Measurements from ENCODE around the gene AUH. TPM values are rescaled to one million over a fixed set of nuclear protein-coding genes. Genes with fewer than 3 reads are reported as not detected.

Gene AUH
- total and polyA plus RNA-seq, 8 donors: 13.6 to 33.7 (median 23.0) TPM

DNA sequence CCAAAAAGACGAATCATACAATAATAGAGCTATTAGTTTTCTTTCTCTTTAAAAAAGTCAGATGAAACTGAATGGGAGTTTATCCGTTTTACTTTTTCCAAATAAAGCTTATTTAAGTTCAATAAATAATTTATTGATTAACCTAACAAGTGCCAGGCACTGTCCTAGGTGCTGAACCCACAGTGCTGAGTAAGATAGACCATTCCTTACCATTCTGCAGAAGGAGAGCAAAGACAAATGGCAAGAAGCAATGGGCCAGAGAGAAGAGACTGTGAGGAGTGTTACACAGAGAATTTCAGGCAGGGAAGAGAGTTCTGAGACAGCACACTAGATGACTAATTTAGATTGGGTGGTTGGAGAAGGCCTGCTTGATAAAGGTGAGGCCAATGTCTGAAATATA is 127.2 kb downstream of the AUH start:
- H3K27me3 ChIP-seq: no peaks in the 10 kb centered on the region
- TF ChIP-seq, protein P1, sequence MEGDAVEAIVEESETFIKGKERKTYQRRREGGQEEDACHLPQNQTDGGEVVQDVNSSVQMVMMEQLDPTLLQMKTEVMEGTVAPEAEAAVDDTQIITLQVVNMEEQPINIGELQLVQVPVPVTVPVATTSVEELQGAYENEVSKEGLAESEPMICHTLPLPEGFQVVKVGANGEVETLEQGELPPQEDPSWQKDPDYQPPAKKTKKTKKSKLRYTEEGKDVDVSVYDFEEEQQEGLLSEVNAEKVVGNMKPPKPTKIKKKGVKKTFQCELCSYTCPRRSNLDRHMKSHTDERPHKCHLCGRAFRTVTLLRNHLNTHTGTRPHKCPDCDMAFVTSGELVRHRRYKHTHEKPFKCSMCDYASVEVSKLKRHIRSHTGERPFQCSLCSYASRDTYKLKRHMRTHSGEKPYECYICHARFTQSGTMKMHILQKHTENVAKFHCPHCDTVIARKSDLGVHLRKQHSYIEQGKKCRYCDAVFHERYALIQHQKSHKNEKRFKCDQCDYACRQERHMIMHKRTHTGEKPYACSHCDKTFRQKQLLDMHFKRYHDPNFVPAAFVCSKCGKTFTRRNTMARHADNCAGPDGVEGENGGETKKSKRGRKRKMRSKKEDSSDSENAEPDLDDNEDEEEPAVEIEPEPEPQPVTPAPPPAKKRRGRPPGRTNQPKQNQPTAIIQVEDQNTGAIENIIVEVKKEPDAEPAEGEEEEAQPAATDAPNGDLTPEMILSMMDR (IDR thresholded peaks at IDR 0.05): no peak
- H3K4me3 ChIP-seq: no peak overlapping the region
- no peaks in the 10 kb centered on the region for H3K36me3 ChIP-seq
- H3K27ac ChIP-seq: no peak overlapping the region
- DNase-seq: no peak
- H3K9me3 ChIP-seq: no peaks in the 10 kb centered on the region
- no peak for ATAC-seq
- H3K4me1 ChIP-seq: no peaks in the 10 kb centered on the region
- intact Hi-C loops (cut with DNase I): no loop called here

DNA sequence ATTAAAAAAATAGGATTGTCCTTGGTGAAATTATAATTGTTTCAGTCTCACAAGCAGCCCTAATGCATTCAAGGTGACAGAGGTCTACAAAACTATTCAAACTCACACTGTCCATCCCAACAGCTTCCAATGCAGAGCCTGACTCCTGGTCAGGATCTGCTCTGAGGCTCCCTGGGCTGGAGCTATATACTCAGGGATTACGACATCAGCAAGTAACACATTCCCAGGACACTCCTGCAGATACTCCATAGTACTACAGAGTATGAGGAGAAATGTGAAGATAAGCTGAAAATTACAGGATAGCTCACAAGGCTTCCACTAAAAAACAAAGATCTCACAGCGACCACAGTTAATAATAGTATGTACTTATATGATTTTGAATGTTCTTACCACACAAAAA is 130.1 kb downstream of the AUH start:
- Histone ChIP-seq H3K4me1 (no peaks in the 10 kb centered on the region), H3K36me3 (no peaks in the 10 kb centered on the region), H3K27me3 (no peaks in the 10 kb centered on the region), H3K9me3 (no peaks in the 10 kb centered on the region), H3K4me3 (no peak overlapping the region), H3K27ac (no peak overlapping the region)
- TF ChIP-seq, protein P1 (IDR thresholded peaks at IDR 0.05): no peak
- no peak for DNase-seq
- intact Hi-C loops (cut with DNase I): no loop called here
- ATAC-seq: peak; percentile 63

DNA sequence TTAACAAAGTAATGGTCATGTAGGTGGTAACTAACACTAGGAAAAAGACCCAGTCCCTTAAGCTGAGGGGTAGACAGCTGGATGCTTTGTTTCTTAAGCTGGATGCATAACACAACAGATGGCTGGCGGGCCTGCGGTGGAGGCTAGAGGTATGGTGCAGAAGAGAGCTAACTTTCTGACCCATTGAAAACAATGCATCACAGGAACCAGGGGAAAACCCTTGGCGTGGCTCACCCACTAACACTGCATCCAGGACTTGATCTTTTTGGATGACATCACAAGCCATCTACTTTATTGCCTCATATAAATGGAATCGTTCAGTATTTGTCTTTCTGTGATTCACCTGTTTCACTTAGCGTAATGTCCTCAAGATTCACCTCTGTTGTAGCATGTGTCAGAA is 138.7 kb downstream of the AUH start:
- Histone ChIP-seq H3K27ac (no peak overlapping the region), H3K27me3 (no peaks in the 10 kb centered on the region), H3K4me3 (no peak overlapping the region), H3K4me1 (no peaks in the 10 kb centered on the region), H3K36me3 (peaks cover 0 to 11% of the 10 kb centered on the region in 2 donors), H3K9me3 (no peaks in the 10 kb centered on the region)
- ATAC-seq (no peak), DNase-seq (peak in 1 of 4 donors; percentile 60)
- intact Hi-C loops (cut with DNase I): no loop called here
- TF ChIP-seq, protein P1 (IDR thresholded peaks at IDR 0.05): no peak

DNA sequence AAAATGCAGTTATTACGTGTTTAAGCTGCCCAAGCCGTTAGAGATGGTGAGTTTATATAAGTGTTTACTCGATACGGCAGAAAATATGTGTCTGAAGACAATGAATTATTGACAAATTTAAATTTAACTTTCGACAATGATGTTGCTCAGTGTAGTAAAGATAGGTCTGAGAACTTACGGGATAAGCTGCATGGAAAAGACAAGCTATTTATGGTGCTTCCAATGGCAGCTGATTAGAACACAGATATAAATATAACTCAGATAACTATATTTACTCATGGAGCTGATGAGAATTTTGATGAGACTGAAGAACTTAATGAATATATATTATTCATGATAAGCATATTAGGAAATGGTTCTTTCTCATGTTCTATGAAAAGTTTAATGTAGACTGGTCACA is 139.3 kb downstream of the AUH start:
- TF ChIP-seq, protein P1 (IDR thresholded peaks at IDR 0.05): no peak
- no peak for DNase-seq
- H3K27ac ChIP-seq: no peak overlapping the region
- H3K27me3 ChIP-seq: no peaks in the 10 kb centered on the region
- H3K9me3 ChIP-seq: no peaks in the 10 kb centered on the region
- no peak overlapping the region for H3K4me3 ChIP-seq
- intact Hi-C loops (cut with DNase I): no loop called here
- H3K36me3 ChIP-seq: peaks cover 0 to 11% of the 10 kb centered on the region in 2 donors
- H3K4me1 ChIP-seq: no peaks in the 10 kb centered on the region
- no peak for ATAC-seq

DNA sequence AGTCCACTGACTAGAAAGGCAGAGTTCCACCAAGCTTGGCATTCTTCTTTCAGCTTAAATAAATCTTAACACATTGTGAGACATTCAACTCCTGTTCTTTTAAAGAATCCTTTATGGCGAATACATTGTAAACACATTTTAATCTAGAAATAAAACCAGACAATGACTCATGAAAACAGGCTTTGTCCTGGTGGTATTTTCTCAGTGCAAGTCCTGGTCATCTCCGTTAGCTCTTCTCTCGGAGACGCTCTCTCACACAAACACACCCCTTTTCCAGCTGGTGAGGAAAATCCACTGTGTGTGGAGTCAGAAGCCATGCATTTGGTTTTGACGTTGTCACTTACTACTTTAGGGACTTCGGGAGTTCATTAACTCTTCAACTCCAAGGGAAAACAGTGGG is 140.4 kb downstream of the AUH start:
- Histone ChIP-seq H3K4me1 (no peaks in the 10 kb centered on the region), H3K27me3 (no peaks in the 10 kb centered on the region), H3K27ac (no peak overlapping the region), H3K4me3 (no peak overlapping the region), H3K36me3 (peaks cover 0 to 11% of the 10 kb centered on the region in 2 donors), H3K9me3 (no peaks in the 10 kb centered on the region)
- DNase-seq: no peak
- TF ChIP-seq, protein P1 (IDR thresholded peaks at IDR 0.05): no peak
- no peak for ATAC-seq
- intact Hi-C loops (cut with DNase I): no loop called here
